Small intestine (tissue), 7 donors: ENCODE results near the gene DHDH. TPM values are rescaled to one million over a fixed set of nuclear protein-coding genes. Genes with fewer than 3 reads are reported as not detected.

Experiments used
- DNase-seq, 2 donors: peaks; one replicate each; pipeline versions ENCODE4 v3.0.0 to v3.0.0-alpha.2; 2013
- FAIRE-seq: peaks from 2 replicates; lab custom pipeline; 2012; peaks lifted over from hg19 to GRCh38; lab: Jason Lieb, UNC
- H3K27ac ChIP-seq, 3 donors: one replicate each; pipeline ENCODE4 v1.5.1; 2013; ENCODE audit warnings: low read length in 2 of 3, mild to moderate bottlenecking in 2 of 3, control low read depth in 1 of 3, inconsistent platforms in 1 of 3, low read depth in 1 of 3, moderate library complexity in 1 of 3
- H3K27me3 ChIP-seq, 3 donors: one replicate each; pipeline ENCODE4 v1.6.1; 2013; ENCODE audit warnings: low read length in 3 of 3, inconsistent platforms in 1 of 3; ENCODE audit not compliant: control insufficient read depth in 3 of 3, insufficient read depth in 3 of 3
- H3K36me3 ChIP-seq, 3 donors: one replicate each; pipeline ENCODE4 v1.6.1; 2013; ENCODE audit warnings: low read length in 3 of 3, inconsistent platforms in 1 of 3, low read depth in 1 of 3, mild to moderate bottlenecking in 1 of 3, moderate library complexity in 1 of 3; ENCODE audit not compliant: control insufficient read depth in 3 of 3, insufficient read depth in 2 of 3
- H3K4me1 ChIP-seq, 3 donors: one replicate each; pipeline ENCODE4 v1.6.1; 2013; ENCODE audit warnings: low read length in 2 of 3, inconsistent platforms in 1 of 3, low read depth in 1 of 3, mild to moderate bottlenecking in 1 of 3, moderate library complexity in 1 of 3; ENCODE audit not compliant: control insufficient read depth in 3 of 3, insufficient read depth in 2 of 3
- H3K4me3 ChIP-seq, 3 donors: one replicate each; pipeline ENCODE4 v1.5.1; 2013; ENCODE audit warnings: low read length in 3 of 3, control low read depth in 1 of 3, inconsistent platforms in 1 of 3, low read depth in 1 of 3, mild to moderate bottlenecking in 1 of 3, moderate library complexity in 1 of 3
- H3K9me3 ChIP-seq, 2 donors: one replicate each; pipeline ENCODE4 v1.6.1; 2013; ENCODE audit warnings: low read depth in 1 of 2, low read length in 1 of 2; ENCODE audit not compliant: control insufficient read depth in 2 of 2, insufficient read depth in 1 of 2
- WGBS, 3 donors: extraction: QIAGEN DNeasy Blood & Tissue Kit; methylation state at CpG; one replicate each; pipeline ENCODE4 v1.1.7; 2013; 5-methylcytosine and 5-hydroxymethylcytosine counted together
- polyA plus RNA-seq, 4 donors: library from polyadenylated mRNA; stranded (reverse) in 3 of 4; unstranded in 1 of 4; fragments of 200-250 nt in 3 of 4; fragments of 120-200 nt in 1 of 4; gene quantifications; one replicate each; pipeline versions ENCODE4 v1.2.1 to v1.2.3, GENCODE V29; 2013
- donor health status: healthy with polysubstance abuse.
- donor health status: control.
- donor health status: control.
- donor health status: Bipolar disorder and iron deficiency.
- donor health status: healthy.

DHDH gene
- polyA plus RNA-seq, 4 donors: 2.9 to 36.2 (median 13.8) TPM

GRCh38 chr19:48928164-48929025 is 5.1 kb upstream of the DHDH start:
- H3K27me3 ChIP-seq: peaks cover 0 to 4% (median 0%) of the 10 kb centered on the region in 3 donors
- no peaks in the 10 kb centered on the region for H3K9me3 ChIP-seq
- no peak for FAIRE-seq
- H3K4me3 ChIP-seq: no peak overlapping the region
- no peak overlapping the region for H3K27ac ChIP-seq
- H3K4me1 ChIP-seq: peaks cover 0 to 7% (median 2%) of the 10 kb centered on the region in 3 donors
- 59 to 75% (median 67%) methylated on average over 15 of the region's 15 CpGs for WGBS, 3 donors
- peaks cover 0 to 10% (median 0%) of the 10 kb centered on the region in 3 donors for H3K36me3 ChIP-seq
- no peak for DNase-seq

GRCh38 chr19:48934837-48935236 is 1.3 kb downstream of the DHDH start:
- FAIRE-seq (no peak), DNase-seq (no peak)
- Histone ChIP-seq H3K4me3 (no peak overlapping the region), H3K36me3 (peaks cover 0 to 6% (median 0%) of the 10 kb centered on the region in 3 donors), H3K27me3 (peaks cover 0 to 4% (median 0%) of the 10 kb centered on the region in 3 donors), H3K9me3 (peaks cover 0 to 5% of the 10 kb centered on the region in 2 donors), H3K4me1 (peaks cover 0 to 21% (median 3%) of the 10 kb centered on the region in 3 donors), H3K27ac (no peak overlapping the region)
- 82 to 88% (median 84%) methylated on average over 18 to 19 of the region's 19 CpGs for WGBS, 3 donors

GRCh38 chr19:48935864-48936263 is 2.4 kb downstream of the DHDH start:
- DNase-seq (no peak), FAIRE-seq (no peak)
- Histone ChIP-seq H3K27ac (no peak overlapping the region), H3K36me3 (peaks cover 0 to 14% (median 0%) of the 10 kb centered on the region in 3 donors), H3K9me3 (peaks cover 0 to 13% of the 10 kb centered on the region in 2 donors), H3K27me3 (peaks cover 0 to 4% (median 0%) of the 10 kb centered on the region in 3 donors), H3K4me1 (peaks cover 0 to 21% (median 3%) of the 10 kb centered on the region in 3 donors), H3K4me3 (no peak overlapping the region)
- WGBS, 3 donors: 89 to 95% (median 93%) methylated on average over 25 of the region's 25 CpGs

GRCh38 chr19:48938256-48938655 is 4.8 kb downstream of the DHDH start:
- FAIRE-seq (no peak), DNase-seq (no peak)

GRCh38 chr19:48940902-48941301 is 7.4 kb downstream of the DHDH start:
- no peak overlapping the region for H3K4me3 ChIP-seq
- H3K36me3 ChIP-seq: peaks cover 0 to 28% (median 2%) of the 10 kb centered on the region in 3 donors
- FAIRE-seq: no peak
- peaks cover 0 to 4% (median 3%) of the 10 kb centered on the region in 3 donors for H3K4me1 ChIP-seq
- peaks cover 0 to 17% of the 10 kb centered on the region in 2 donors for H3K9me3 ChIP-seq
- H3K27ac ChIP-seq: no peak overlapping the region
- no peaks in the 10 kb centered on the region for H3K27me3 ChIP-seq
- DNase-seq: no peak
- WGBS, 3 donors: 91 to 98% (median 91%) methylated on average over 3 to 5 of the region's 5 CpGs

More at GRCh38 chr19:48938256-48938655, 4.8 kb downstream of the DHDH start:
- Histone ChIP-seq H3K9me3 (peaks cover 0 to 19% of the 10 kb centered on the region in 2 donors), H3K36me3 (peaks cover 0 to 21% (median 2%) of the 10 kb centered on the region in 3 donors), H3K27me3 (no peaks in the 10 kb centered on the region), H3K4me3 (no peak overlapping the region), H3K4me1 (peaks cover 0 to 16% (median 3%) of the 10 kb centered on the region in 3 donors), H3K27ac (no peak overlapping the region)
- WGBS, 3 donors: 61 to 76% (median 72%) methylated on average over 7 of the region's 7 CpGs

GRCh38 chr19:48943081-48943480 is 9.6 kb downstream of the DHDH start:
- peaks cover 0 to 3% (median 0%) of the 10 kb centered on the region in 3 donors for H3K4me1 ChIP-seq
- H3K9me3 ChIP-seq: peaks cover 0 to 29% of the 10 kb centered on the region in 2 donors
- no peaks in the 10 kb centered on the region for H3K27me3 ChIP-seq
- H3K27ac ChIP-seq: no peak overlapping the region
- DNase-seq: no peak
- no peak for FAIRE-seq
- peaks cover 0 to 26% (median 2%) of the 10 kb centered on the region in 3 donors for H3K36me3 ChIP-seq
- 81 to 90% (median 87%) methylated on average over 6 of the region's 6 CpGs for WGBS, 3 donors
- H3K4me3 ChIP-seq: no peak overlapping the region

GRCh38 chr19:48945415-48945814 is 11.9 kb downstream of the DHDH start:
- Histone ChIP-seq H3K9me3 (peaks cover 0 to 28% of the 10 kb centered on the region in 2 donors), H3K27ac (no peak overlapping the region), H3K4me1 (no peaks in the 10 kb centered on the region), H3K36me3 (peaks cover 0 to 19% (median 2%) of the 10 kb centered on the region in 3 donors), H3K27me3 (no peaks in the 10 kb centered on the region), H3K4me3 (no peak overlapping the region)
- no peak for DNase-seq
- WGBS, 3 donors: 85 to 92% (median 89%) methylated on average over 5 of the region's 5 CpGs
- FAIRE-seq: no peak

GRCh38 chr19:48945817-48946216 is 12.3 kb downstream of the DHDH start:
- WGBS, 3 donors: 72 to 93% (median 85%) methylated on average over 2 of the region's 2 CpGs
- Histone ChIP-seq H3K36me3 (peaks cover 0 to 15% (median 2%) of the 10 kb centered on the region in 3 donors), H3K27me3 (no peaks in the 10 kb centered on the region), H3K27ac (no peak overlapping the region), H3K9me3 (peaks cover 0 to 24% of the 10 kb centered on the region in 2 donors), H3K4me1 (peaks cover 0 to 1% (median 0%) of the 10 kb centered on the region in 3 donors), H3K4me3 (no peak overlapping the region)
- DNase-seq: no peak
- no peak for FAIRE-seq
